ENCODE results near the gene HSD11B1.

Gene HSD11B1

GRCh38 chr1:209702832-209703231, 1.8 kb upstream of the HSD11B1 start:
- no peak for DNase-seq (ENCODE audit: low spot score)
- in situ Hi-C loops (cut with MboI; ENCODE audit: low pct_unique_long_range_greater_than_20kb, low sequenced_read_pairs, unreplicated experiment): no loop called here
- TF ChIP-seq CTCF (IDR thresholded peaks at IDR 0.05; ENCODE audit: extremely low read depth, insufficient read depth, missing control alignments): no peak

DNA sequence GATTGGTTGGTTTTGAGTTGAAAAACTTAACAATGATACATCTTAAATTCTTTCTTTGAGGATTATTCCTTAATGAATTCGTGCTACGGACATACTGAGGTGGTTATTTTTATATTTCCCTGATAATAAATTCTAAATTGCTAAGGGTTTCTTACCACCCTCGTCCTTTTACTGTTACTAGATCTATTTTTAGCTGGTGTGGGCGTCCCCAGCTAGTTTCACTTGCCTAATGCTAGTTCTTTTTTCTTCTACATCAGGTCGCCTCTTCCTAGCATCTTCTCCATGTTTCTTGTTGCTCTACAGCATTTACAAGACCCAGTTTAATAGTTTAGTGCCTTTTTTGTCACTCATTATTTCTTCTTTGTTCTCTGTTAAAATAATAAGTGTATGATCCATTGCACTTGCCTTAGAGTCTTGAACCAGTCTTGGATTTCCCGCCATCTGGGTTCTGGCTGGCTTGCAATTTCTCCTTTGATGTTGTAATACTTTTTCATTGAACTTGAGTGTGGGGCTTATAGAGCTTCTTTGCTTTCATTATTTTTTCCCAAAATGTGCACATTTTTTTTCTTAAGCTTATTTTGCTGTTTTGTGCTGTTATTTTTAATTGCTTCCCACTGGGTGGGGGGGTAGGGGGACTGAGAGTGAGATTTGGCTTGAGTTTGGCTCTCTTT, 677 bp upstream of the HSD11B1 start:
- TF ChIP-seq CTCF (IDR thresholded peaks at IDR 0.05; ENCODE audit: extremely low read depth, insufficient read depth, missing control alignments): no peak
- in situ Hi-C loops (cut with MboI; ENCODE audit: low pct_unique_long_range_greater_than_20kb, low sequenced_read_pairs, unreplicated experiment): no loop called here
- DNase-seq (ENCODE audit: low spot score): no peak

- in situ Hi-C loops (cut with MboI; ENCODE audit: low pct_unique_long_range_greater_than_20kb, low sequenced_read_pairs, unreplicated experiment): no loop called here
- DNase-seq (ENCODE audit: low spot score): no peak
- no peak for TF ChIP-seq CTCF (IDR thresholded peaks at IDR 0.05; ENCODE audit: extremely low read depth, insufficient read depth, missing control alignments)
These were observed 470 bp downstream of the HSD11B1 start for GRCh38 chr1:209705033-209705598.

- in situ Hi-C loops (cut with MboI; ENCODE audit: low pct_unique_long_range_greater_than_20kb, low sequenced_read_pairs, unreplicated experiment): no loop called here
- TF ChIP-seq CTCF (IDR thresholded peaks at IDR 0.05; ENCODE audit: extremely low read depth, insufficient read depth, missing control alignments): no peak
- DNase-seq (ENCODE audit: low spot score): no peak
These were observed 2.0 kb downstream of the HSD11B1 start for GRCh38 chr1:209706622-209707021.

GRCh38 chr1:209707308-209707707, 2.7 kb downstream of the HSD11B1 start:
- no peak for TF ChIP-seq CTCF (IDR thresholded peaks at IDR 0.05; ENCODE audit: extremely low read depth, insufficient read depth, missing control alignments)
- no peak for DNase-seq (ENCODE audit: low spot score)
- in situ Hi-C loops (cut with MboI; ENCODE audit: low pct_unique_long_range_greater_than_20kb, low sequenced_read_pairs, unreplicated experiment): no loop called here

- no peak for DNase-seq (ENCODE audit: low spot score)
- TF ChIP-seq CTCF (IDR thresholded peaks at IDR 0.05; ENCODE audit: extremely low read depth, insufficient read depth, missing control alignments): no peak
- in situ Hi-C loops (cut with MboI; ENCODE audit: low pct_unique_long_range_greater_than_20kb, low sequenced_read_pairs, unreplicated experiment): no loop called here
These were observed 3.7 kb downstream of the HSD11B1 start for GRCh38 chr1:209708297-209708696.

All from GM13977 (cell line).